GM12892 (cell line): ENCODE measurements around the gene GIMAP6.
"Not testable (repeated sequence)": the region's sequence is repeated elsewhere in the genome, so short reads cannot be mapped to it uniquely, and the experiment has no call there.

Experiments used
- DNase-seq: peaks from one replicate; pipeline ENCODE4 v3.0.0; 2011; ENCODE audit not compliant: insufficient read length
- FAIRE-seq: peaks from 2 replicates; lab custom pipeline; 2011; peaks lifted over from hg19 to GRCh38; lab: Jason Lieb, UNC
- POLR2A ChIP-seq: IDR thresholded peaks from 2 replicates; pipeline ENCODE4 v1.6.1; 2011; ENCODE audit warnings: low read depth, low read length, control low read depth
- POLR2AphosphoS5 ChIP-seq: IDR thresholded peaks from 2 replicates; pipeline ENCODE4 v1.6.1; 2011; ENCODE audit warnings: low read depth, low read length, control low read depth
- TAF1 ChIP-seq: IDR thresholded peaks from 2 replicates; pipeline ENCODE4 v1.6.1; 2011; ENCODE audit warnings: low read depth, mild to moderate bottlenecking, control low read depth, low read length, borderline replicate concordance

Gene GIMAP6

DNA sequence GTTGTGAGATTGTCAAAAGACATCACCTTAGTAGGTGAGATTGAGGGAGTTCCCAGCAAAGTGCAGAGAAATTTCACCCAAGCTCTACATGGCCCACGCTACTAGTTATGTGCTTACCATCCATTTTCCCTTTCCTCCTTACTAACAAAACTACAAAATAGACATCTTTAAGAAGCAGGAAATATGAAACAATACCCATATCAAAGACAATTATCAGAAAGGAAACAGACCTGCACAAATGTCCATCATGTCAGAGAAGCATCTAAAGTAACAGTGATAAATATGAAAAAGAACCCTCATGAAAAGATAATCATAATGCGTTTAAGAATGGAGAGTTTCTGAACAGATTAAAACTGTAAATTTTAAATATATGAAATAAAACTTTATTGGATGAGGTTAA is 36.8 kb downstream of the GIMAP6 start:
- no peak for FAIRE-seq
- DNase-seq, result no peak
- TF ChIP-seq POLR2AphosphoS5 (no peak), POLR2A (no peak), TAF1 (no peak)

DNA sequence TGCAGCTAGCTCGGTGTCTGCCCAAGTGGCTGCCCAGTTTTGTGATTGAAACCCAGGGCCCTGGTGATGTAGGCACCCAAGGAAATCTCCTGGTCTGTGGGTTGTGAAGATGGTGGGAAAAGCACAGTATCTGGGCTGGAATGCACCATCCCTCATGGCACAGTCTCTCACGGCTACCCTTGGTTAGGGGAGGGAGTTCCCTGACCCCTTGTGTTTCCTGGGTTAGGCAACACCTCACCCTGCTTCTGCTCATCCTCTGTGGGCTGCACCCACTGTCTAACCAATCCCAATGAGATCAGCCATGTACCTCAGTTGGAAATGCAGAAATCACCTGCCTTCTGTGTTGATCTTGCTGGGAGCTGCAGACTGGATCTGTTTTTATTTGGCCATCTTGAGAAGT is 37.4 kb downstream of the GIMAP6 start:
- no peak for FAIRE-seq
- DNase-seq, result no peak
- TF ChIP-seq TAF1, result no peak
- no peak for TF ChIP-seq POLR2AphosphoS5
- no peak for TF ChIP-seq POLR2A

DNA sequence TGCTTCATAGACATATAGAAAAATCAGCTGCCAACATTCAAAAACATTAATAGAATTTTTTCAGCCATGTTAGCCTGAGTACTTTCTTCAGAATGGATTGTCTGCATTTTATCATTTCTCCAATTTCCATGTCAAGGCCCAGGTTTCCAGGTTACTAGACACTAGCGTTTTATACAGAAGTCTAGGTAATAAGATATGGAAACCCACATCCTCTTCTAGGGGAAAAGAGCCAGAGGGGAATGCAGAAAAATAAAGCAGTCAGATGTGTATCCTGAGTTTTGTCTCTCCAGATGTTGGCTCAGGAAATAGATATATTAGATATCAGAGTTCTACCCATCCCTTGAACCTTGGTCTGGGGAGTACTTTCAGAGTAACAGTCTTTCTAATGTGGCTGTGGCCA is 44.6 kb downstream of the GIMAP6 start:
- no peak for TF ChIP-seq POLR2AphosphoS5
- no peak for TF ChIP-seq POLR2A
- TF ChIP-seq TAF1, result no peak
- no peak for FAIRE-seq
- DNase-seq, result no peak

DNA sequence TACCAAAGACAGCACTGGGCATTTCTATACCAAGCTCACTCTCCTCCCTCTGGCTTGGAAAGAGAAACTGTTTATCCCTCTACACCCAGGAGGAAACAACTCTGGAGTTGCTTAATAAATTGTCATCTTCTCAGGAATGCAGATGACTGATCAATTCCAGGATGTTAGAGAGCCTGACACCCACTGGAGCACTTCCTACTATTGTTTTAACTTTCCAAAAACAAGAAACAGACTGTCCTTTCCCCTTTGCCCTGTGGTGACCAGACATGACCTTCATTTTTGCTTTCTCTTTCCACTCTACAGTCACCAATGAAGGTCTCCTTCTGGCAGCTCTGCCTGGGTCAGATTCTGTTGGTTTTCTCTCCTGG is 45.4 kb downstream of the GIMAP6 start:
- TF ChIP-seq POLR2AphosphoS5, result no peak
- no peak for TF ChIP-seq POLR2A
- TF ChIP-seq TAF1, result no peak
- FAIRE-seq, result no peak
- DNase-seq, result no peak

DNA sequence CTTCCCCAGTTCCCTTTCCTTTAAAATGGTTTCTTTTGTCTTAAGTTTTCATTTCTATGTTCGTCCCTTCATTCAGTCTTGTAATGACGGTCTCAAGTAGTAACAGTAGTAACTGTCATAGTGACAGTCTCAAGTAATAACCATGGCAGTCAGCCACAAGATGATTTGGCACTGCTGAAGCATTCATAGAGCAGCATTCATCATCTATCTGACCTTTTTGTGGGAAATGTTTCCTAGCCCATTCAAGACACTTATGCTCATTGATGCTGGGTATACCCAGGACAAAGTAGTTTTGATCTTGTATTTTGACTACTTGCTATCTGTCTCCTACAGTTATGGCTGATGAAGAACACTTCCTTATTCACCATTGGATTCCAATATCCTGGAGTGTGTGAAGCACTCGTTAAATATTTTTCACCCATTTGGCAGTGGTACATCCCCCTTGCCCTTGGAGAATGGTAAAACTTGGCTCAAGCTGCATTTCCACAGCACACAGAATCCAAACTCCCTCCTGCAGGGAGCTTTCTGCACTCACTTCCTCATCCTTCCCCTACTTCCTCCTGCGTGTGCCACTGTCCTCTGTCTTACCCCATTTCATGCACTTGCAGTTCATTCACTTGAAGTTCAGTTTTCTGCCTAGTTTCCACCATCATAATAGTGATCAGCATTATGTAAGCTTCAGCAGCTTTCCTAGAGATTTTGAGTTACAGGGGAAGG is 46.0 kb downstream of the GIMAP6 start:
- no peak for TF ChIP-seq TAF1
- no peak for TF ChIP-seq POLR2AphosphoS5
- TF ChIP-seq POLR2A, result no peak
- FAIRE-seq (peak; percentile 65), DNase-seq (no peak)

DNA sequence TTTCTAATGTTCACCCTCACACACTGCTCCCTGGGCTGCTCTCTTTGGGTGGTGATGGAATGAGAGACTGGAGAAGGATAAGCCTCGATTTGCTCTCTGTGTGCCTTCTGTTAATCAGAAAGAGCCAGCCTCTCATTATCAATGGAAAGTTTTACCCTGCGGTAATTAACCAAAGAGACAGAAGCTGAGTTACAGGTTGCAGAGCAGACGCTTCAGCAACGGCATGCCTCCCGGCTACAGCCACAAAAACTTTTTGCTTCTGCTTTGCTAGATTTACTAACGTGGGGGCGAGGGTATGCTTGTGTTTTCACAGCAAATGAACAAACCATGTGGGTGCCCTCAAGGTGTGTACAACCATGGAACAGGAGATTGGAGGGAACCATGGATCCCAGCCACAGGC is 47.0 kb downstream of the GIMAP6 start:
- no peak for TF ChIP-seq POLR2AphosphoS5
- no peak for TF ChIP-seq TAF1
- TF ChIP-seq POLR2A, result no peak
- FAIRE-seq (no peak), DNase-seq (no peak)

DNA sequence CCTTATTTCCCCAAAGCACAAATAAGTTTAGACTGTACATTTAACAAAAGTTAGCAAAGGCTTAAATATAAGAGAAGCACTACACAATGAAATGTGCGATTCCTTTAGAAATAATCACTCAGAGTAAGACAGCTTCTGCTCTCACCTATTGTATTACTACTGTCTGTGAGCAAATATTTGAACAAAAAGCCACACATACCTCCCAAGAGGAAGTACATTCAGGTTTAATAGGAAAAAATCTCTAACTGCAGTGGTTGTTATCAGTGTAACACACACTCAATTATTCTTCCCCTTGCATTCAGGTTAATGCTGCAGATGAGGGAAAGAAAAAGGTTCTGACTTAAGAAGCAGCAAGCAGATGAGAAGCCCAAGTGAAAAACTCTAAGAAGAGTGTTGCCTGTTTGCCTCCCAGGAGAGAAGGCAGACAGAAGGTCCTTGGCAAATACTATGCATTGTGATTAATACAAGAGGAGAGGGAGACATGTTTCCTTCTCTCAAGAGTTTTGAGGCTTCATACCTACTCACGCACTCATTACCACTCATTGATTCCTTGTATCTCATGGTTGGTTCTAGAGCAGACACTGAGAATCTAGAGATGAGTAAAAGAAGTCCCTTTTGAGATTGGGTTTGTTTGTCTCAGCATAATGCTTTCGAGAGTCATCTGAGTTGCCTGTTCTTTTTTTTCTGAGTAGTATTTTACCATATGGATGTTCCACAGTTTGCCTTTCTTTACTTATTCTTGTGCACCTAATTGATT is 51.4 kb downstream of the GIMAP6 start:
- no peak for TF ChIP-seq POLR2AphosphoS5
- TF ChIP-seq POLR2A, result no peak
- no peak for TF ChIP-seq TAF1
- FAIRE-seq (no peak), DNase-seq (no peak)

DNA sequence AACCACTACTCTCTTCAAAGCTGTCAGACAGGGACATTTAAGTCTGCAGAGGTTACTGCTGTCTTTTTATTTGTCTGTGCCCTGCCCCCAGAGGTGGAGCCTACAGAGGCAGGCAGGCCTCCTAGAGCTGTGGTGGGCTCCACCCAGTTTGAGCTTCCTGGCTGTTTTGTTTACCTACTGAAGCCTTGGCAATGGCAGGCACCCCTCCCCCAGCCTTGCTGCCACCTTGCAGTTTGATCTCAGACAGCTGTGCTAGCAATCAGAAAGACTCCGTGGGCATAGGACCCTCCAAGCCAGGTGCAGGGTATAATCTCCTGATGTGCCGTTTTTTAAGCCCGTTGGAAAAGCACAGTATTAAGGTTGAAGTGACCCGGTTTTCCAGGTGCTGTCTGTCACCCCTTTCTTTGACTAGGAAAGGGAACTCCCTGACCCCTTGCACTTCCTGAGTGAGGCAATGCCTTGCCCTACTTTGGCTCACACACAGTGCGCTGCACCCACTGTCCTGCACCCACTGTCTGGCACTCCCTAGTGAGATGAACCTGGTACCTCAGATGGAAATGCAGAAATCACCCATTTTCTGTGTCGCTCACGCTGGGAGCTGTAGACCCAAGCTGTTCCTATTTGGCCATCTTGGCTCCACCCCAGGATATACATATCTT is 52.1 kb downstream of the GIMAP6 start:
- not testable (repeated sequence) for FAIRE-seq, DNase-seq
